Activated naive CD4-positive, alpha-beta T cell treated with Interleukin-2 at 50 U/mL for 16 hours (primary cell): Measurements from ENCODE around the gene CCDC190.
"Not testable (repeated sequence)": the region's sequence is repeated elsewhere in the genome, so short reads cannot be mapped to it uniquely, and the experiment has no call there.

Experiments
- DNase-seq: peaks from one replicate; pipeline ENCODE4 v3.0.0-alpha.2; 2020

The CCDC190 gene

GRCh38 chr1:162823771-162824525 is 37.0 kb downstream of the CCDC190 start:
- DNase-seq = no peak

- DNase-seq = peak; percentile 25
Measured at GRCh38 chr1:162823231-162823630, 37.7 kb downstream of the CCDC190 start.

GRCh38 chr1:162822391-162823200 is 38.4 kb downstream of the CCDC190 start:
- no peak for DNase-seq

GRCh38 chr1:162818666-162819065 is 42.3 kb downstream of the CCDC190 start:
- not testable (repeated sequence) for DNase-seq

GRCh38 chr1:162818136-162818535 is 42.8 kb downstream of the CCDC190 start:
- DNase-seq = not testable (repeated sequence)

- not testable (repeated sequence) for DNase-seq
Measured at GRCh38 chr1:162812357-162812756, 48.6 kb downstream of the CCDC190 start.

GRCh38 chr1:162807503-162807902 is 53.5 kb downstream of the CCDC190 start:
- not testable (repeated sequence) for DNase-seq
